Chondrocyte (in vitro differentiated cells): ENCODE measurements around the gene TPSD1. TPM values are rescaled to one million over a fixed set of nuclear protein-coding genes. Genes with fewer than 3 reads are reported as not detected.

ENCODE experiments used
- DNase-seq: peaks from one replicate; pipeline ENCODE4 v3.0.0; 2021; ENCODE audit warnings: mixed read lengths, low spot score
- H3K27ac Mint-ChIP-seq: one replicate; pipeline ENCODE4 v1.8.0; 2021; ENCODE audit warnings: mild to moderate bottlenecking, moderate library complexity, mixed read lengths; ENCODE audit not compliant: unreplicated experiment
- H3K27me3 Mint-ChIP-seq: 2 replicates; pipeline ENCODE4 v1.8.0; 2021; ENCODE audit warnings: low read depth, mixed read lengths
- H3K36me3 Mint-ChIP-seq: 2 replicates; pipeline ENCODE4 v1.8.0; 2021; ENCODE audit warnings: low read depth, mixed read lengths
- H3K4me1 Mint-ChIP-seq: 2 replicates; pipeline ENCODE4 v1.8.0; 2021; ENCODE audit warnings: low read depth, mild to moderate bottlenecking, mixed read lengths
- H3K4me3 Mint-ChIP-seq: one replicate; pipeline ENCODE4 v1.8.0; 2021; ENCODE audit warnings: mild to moderate bottlenecking, moderate library complexity, mixed read lengths; ENCODE audit not compliant: unreplicated experiment
- H3K9me3 Mint-ChIP-seq: 2 replicates; pipeline ENCODE4 v1.8.0; 2021; ENCODE audit warnings: low read depth, mixed read lengths
- CTCF ChIP-seq: fragments of 200-600 bp; sonication (generic); IDR thresholded peaks from 2 replicates; pipeline ENCODE4 v1.5.0; 2021; ENCODE audit warnings: antibody characterized with exemption, mild to moderate bottlenecking, moderate library complexity
- total RNA-seq: library from RNA; stranded (reverse); gene quantifications from 3 replicates; pipeline ENCODE4 v1.2.1, GENCODE V29; 2021

TPSD1 gene
- total RNA-seq, 1 donor from 2014 or later, result not detected

GRCh38 chr16:1218061-1218929 is 37.6 kb upstream of the TPSD1 start:
- peaks cover 19% of the 10 kb centered on the region for H3K36me3 Mint-ChIP-seq
- H3K27ac Mint-ChIP-seq, result no peak overlapping the region
- no peaks in the 10 kb centered on the region for H3K9me3 Mint-ChIP-seq
- H3K4me3 Mint-ChIP-seq, result no peak overlapping the region
- no peaks in the 10 kb centered on the region for H3K27me3 Mint-ChIP-seq
- H3K4me1 Mint-ChIP-seq, result no peaks in the 10 kb centered on the region
- no peak for TF ChIP-seq CTCF
- DNase-seq, result no peak

GRCh38 chr16:1218930-1219611 is 36.8 kb upstream of the TPSD1 start:
- H3K27ac Mint-ChIP-seq, result no peak overlapping the region
- H3K36me3 Mint-ChIP-seq, result peaks cover 19% of the 10 kb centered on the region
- no peaks in the 10 kb centered on the region for H3K27me3 Mint-ChIP-seq
- no peaks in the 10 kb centered on the region for H3K9me3 Mint-ChIP-seq
- H3K4me3 Mint-ChIP-seq, result no peak overlapping the region
- DNase-seq, result no peak
- H3K4me1 Mint-ChIP-seq, result no peaks in the 10 kb centered on the region
- TF ChIP-seq CTCF, result no peak

DNA sequence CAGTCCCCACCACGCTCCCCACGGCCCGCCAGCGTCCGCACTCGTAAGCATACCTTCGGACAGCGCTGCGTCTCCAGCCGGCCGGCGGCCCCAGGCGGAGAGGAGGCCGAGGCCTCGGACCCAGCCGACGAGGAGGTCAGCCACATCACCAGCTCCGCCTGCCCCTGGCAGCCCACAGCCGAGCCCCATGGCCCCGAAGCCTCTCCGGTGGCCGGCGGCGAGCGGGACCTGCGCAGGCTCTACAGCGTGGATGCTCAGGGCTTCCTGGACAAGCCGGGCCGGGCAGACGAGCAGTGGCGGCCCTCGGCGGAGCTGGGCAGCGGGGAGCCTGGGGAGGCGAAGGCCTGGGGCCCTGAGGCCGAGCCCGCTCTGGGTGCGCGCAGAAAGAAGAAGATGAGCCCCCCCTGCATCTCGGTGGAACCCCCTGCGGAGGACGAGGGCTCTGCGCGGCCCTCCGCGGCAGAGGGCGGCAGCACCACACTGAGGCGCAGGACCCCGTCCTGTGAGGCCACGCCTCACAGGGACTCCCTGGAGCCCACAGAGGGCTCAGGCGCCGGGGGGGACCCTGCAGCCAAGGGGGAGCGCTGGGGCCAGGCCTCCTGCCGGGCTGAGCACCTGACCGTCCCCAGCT is 35.7 kb upstream of the TPSD1 start:
- peaks cover 17% of the 10 kb centered on the region for H3K36me3 Mint-ChIP-seq
- no peak for DNase-seq
- no peaks in the 10 kb centered on the region for H3K27me3 Mint-ChIP-seq
- H3K9me3 Mint-ChIP-seq, result no peaks in the 10 kb centered on the region
- TF ChIP-seq CTCF, result no peak
- H3K27ac Mint-ChIP-seq, result no peak overlapping the region
- H3K4me1 Mint-ChIP-seq, result no peaks in the 10 kb centered on the region
- H3K4me3 Mint-ChIP-seq, result no peak overlapping the region

- no peak for TF ChIP-seq CTCF
- H3K27ac Mint-ChIP-seq, result no peak overlapping the region
- no peaks in the 10 kb centered on the region for H3K27me3 Mint-ChIP-seq
- peaks cover 15% of the 10 kb centered on the region for H3K36me3 Mint-ChIP-seq
- H3K4me3 Mint-ChIP-seq, result no peak overlapping the region
- no peak for DNase-seq
- no peaks in the 10 kb centered on the region for H3K9me3 Mint-ChIP-seq
- H3K4me1 Mint-ChIP-seq, result peaks cover 4% of the 10 kb centered on the region
Measured at GRCh38 chr16:1220841-1221627, 34.8 kb upstream of the TPSD1 start.
